ENCODE data around the gene CLDN22. TPM values are rescaled to one million over a fixed set of nuclear protein-coding genes. Genes with fewer than 3 reads are reported as not detected.

CLDN22 gene
- total and polyA plus RNA-seq, 2 of the 8 experiments (the other 6 are each of a cell fraction or from before 2014, with no cell fraction given), result not detected

GRCh38 chr4:183344523-183345255, 24.6 kb upstream of the CLDN22 start:
- no peak overlapping the region for H3K4ac ChIP-seq (replicated peaks; ENCODE audit: insufficient read length, low read depth, low read length)
- no peak overlapping the region for H2AK5ac ChIP-seq (ENCODE audit: low read depth, low read length)
- WGBS, 2 experiments (ENCODE audit: extremely low coverage in 1 of 2, insufficient coverage in 1 of 2, insufficient read length in 1 of 2, insufficient replicate concordance in 2 of 2, low coverage in 1 of 2, low lambda C conversion rate in 2 of 2, missing lambda C conversion rate in 1 of 2), result 94% methylated on average over 15 of the region's 15 CpGs; no CpG with 5 or more reads in 1 of the 2 experiments
- DNase-seq (ENCODE audit: low read depth in 1 of 2, low spot score in 2 of 2) (no peak), FAIRE-seq (no peak)
- no peaks in the 10 kb centered on the region for H3K79me2 ChIP-seq (ENCODE audit: control insufficient read depth in 1 of 2, insufficient read depth in 2 of 2, low read length in 2 of 2)
- H3K4me3 ChIP-seq (ENCODE audit: extremely low read depth in 1 of 4, insufficient read depth in 2 of 4, low read depth in 3 of 4, low read length in 4 of 4), result no peak overlapping the region
- H3K23me2 ChIP-seq (ENCODE audit: low read depth, low read length), result no peaks in the 10 kb centered on the region; the same call in 1 of the 2 replicates
- POLR2A ChIA-PET (ENCODE audit: partially characterized antibody), result no interaction called here
- no peak overlapping the region for H3K9ac ChIP-seq (replicated peaks in 1 of 4; ENCODE audit: extremely low read depth in 1 of 4, low read depth in 3 of 4, low read length in 3 of 4)
- no peaks in the 10 kb centered on the region for H3K4me1 ChIP-seq (replicated peaks in 1 of 4; ENCODE audit: control insufficient read depth in 3 of 4, insufficient read depth in 4 of 4, low read length in 3 of 4)
- CTCF ChIA-PET (ENCODE audit: partially characterized antibody), result no interaction called here
- no peaks in the 10 kb centered on the region for H3K27me3 ChIP-seq (replicated peaks in 1 of 4; ENCODE audit: control insufficient read depth in 3 of 4, extremely low read depth in 1 of 4, insufficient read depth in 3 of 4, low read length in 3 of 4)
- no peaks in the 10 kb centered on the region for H3K79me1 ChIP-seq (ENCODE audit: low read depth, low read length)
- TF ChIP-seq EGR1 (IDR thresholded peaks at IDR 0.05; ENCODE audit: borderline replicate concordance, low read depth, low read length) (no peak), CBX5 (IDR thresholded peaks at IDR 0.05; ENCODE audit: low read depth, low read length) (no peak), RFX5 (IDR thresholded peaks at IDR 0.05; ENCODE audit: borderline replicate concordance, low read depth, low read length) (no peak), CHD1 (IDR thresholded peaks at IDR 0.05; ENCODE audit: low read depth, low read length) (no peak), ATF3 (IDR thresholded peaks at IDR 0.05; ENCODE audit: insufficient read depth, low read depth, low read length) (no peak)
- no peak overlapping the region for H2BK120ac ChIP-seq (replicated peaks; ENCODE audit: low read depth, low read length)
- H2BK5ac ChIP-seq (ENCODE audit: low read depth, low read length), result no peak overlapping the region
- no peaks in the 10 kb centered on the region for H4K20me1 ChIP-seq (replicated peaks in 1 of 2; ENCODE audit: control insufficient read depth in 1 of 2, insufficient read depth in 2 of 2, low read length in 2 of 2)
- no peak overlapping the region for H2BK20ac ChIP-seq (ENCODE audit: low read length)
- H3K36me3 ChIP-seq (ENCODE audit: control insufficient read depth in 2 of 4, insufficient read depth in 4 of 4, low read length in 3 of 4), result no peaks in the 10 kb centered on the region
- no peak overlapping the region for H3K23ac ChIP-seq (ENCODE audit: insufficient read length)
- H2BK12ac ChIP-seq (ENCODE audit: low read depth, low read length), result no peak overlapping the region
- no peaks in the 10 kb centered on the region for H3K9me3 ChIP-seq (ENCODE audit: insufficient read depth in 2 of 2, low read depth in 1 of 2, low read length in 1 of 2)
- H3K14ac ChIP-seq (ENCODE audit: insufficient read length), result no peak overlapping the region
- H3K56ac ChIP-seq (replicated peaks; ENCODE audit: insufficient read length, low read depth, low read length), result no peak overlapping the region
- H3K18ac ChIP-seq (ENCODE audit: extremely low read depth, low read length), result no peak overlapping the region
- H4K8ac ChIP-seq (ENCODE audit: extremely low read depth, insufficient read depth, low read length), result no peak overlapping the region
- H2AFZ ChIP-seq (ENCODE audit: low read length), result no peak overlapping the region
- no peak overlapping the region for H4K5ac ChIP-seq (ENCODE audit: insufficient read length, low read depth, low read length)
- no peak overlapping the region for H3K4me2 ChIP-seq (ENCODE audit: insufficient read depth in 1 of 2, low read depth in 2 of 2, low read length in 2 of 2)
- H4K91ac ChIP-seq (replicated peaks; ENCODE audit: insufficient read length, low read length), result no peak overlapping the region
- H3K27ac ChIP-seq (ENCODE audit: low read depth, low read length), result no peak overlapping the region
- H2BK15ac ChIP-seq (ENCODE audit: low read length), result no peak overlapping the region

Data from H1 (cell line).